Smooth muscle cell (in vitro differentiated cells): ENCODE data around the gene PTGIR. TPM values are rescaled to one million over a fixed set of nuclear protein-coding genes. Genes with fewer than 3 reads are reported as not detected.
A peak's percentile ranks its signal among the peaks of the same experiment; 100 is the strongest.

Experiments used
- DNase-seq: peaks from one replicate; lab custom pipeline; 2025; ENCODE audit not compliant: unreplicated experiment; lab: John Stamatoyannopoulos, UW
- H2AFZ ChIP-seq: fragments of 200-600 bp; sonication (generic); 2 replicates; pipeline ENCODE4 v1.6.0; 2016; ENCODE audit warnings: antibody characterized with exemption, low read depth, mild to moderate bottlenecking
- H3F3A ChIP-seq: fragments of 200-600 bp; sonication (generic); 2 replicates; pipeline ENCODE4 v1.6.0; 2017; ENCODE audit warnings: antibody characterized with exemption, low read depth
- H3K27ac ChIP-seq: fragments of 200-600 bp; sonication (generic); 2 replicates; pipeline ENCODE4 v1.5.1; 2016; ENCODE audit warnings: low read depth, mild to moderate bottlenecking
- H3K27me3 ChIP-seq: fragments of 200-600 bp; sonication (generic); 2 replicates; pipeline ENCODE4 v1.6.1; 2016; ENCODE audit warnings: low read depth, mild to moderate bottlenecking
- H3K36me3 ChIP-seq: fragments of 200-600 bp; sonication (generic); 2 replicates; pipeline ENCODE4 v1.5.1; 2016; ENCODE audit warnings: low read depth
- H3K4me1 ChIP-seq: fragments of 200-600 bp; sonication (generic); 2 replicates; pipeline ENCODE4 v1.5.1; 2016; ENCODE audit warnings: low read depth
- H3K4me2 ChIP-seq: fragments of 200-600 bp; sonication (generic); 2 replicates; pipeline ENCODE4 v1.6.0; 2016; ENCODE audit warnings: mild to moderate bottlenecking
- H3K4me3 ChIP-seq: fragments of 200-600 bp; sonication (generic); 2 replicates; pipeline ENCODE4 v1.5.1; 2016; ENCODE audit warnings: mild to moderate bottlenecking
- H3K79me2 ChIP-seq: fragments of 200-600 bp; sonication (generic); 2 replicates; pipeline ENCODE4 v1.6.0; 2016; ENCODE audit warnings: low read depth, mild to moderate bottlenecking
- H3K9ac ChIP-seq: fragments of 200-600 bp; sonication (generic); 2 replicates; pipeline ENCODE4 v1.6.0; 2016; ENCODE audit warnings: low read depth
- H3K9me3 ChIP-seq: fragments of 200-600 bp; sonication (generic); replicated peaks from 2 replicates; pipeline ENCODE4 v1.5.1; 2016; ENCODE audit warnings: low read depth
- H4K20me1 ChIP-seq: fragments of 200-600 bp; sonication (generic); 2 replicates; pipeline ENCODE4 v1.6.0; 2016; ENCODE audit warnings: low read depth
- WGBS: methylation state at CpG from one replicate; pipeline ENCODE4 v1.1.7; 2016; ENCODE audit warnings: low lambda C conversion rate; 5-methylcytosine and 5-hydroxymethylcytosine counted together
- polyA plus RNA-seq: library from polyadenylated mRNA; unstranded; fragments of >200 nt; fragmentation: Nextera tagmentation; extraction: Ambion mirVana; gene quantifications from 2 replicates; pipeline ENCODE4 v1.2.1, GENCODE V29; 2016
- total RNA-seq: library from RNA; depleted of rRNA; stranded (reverse); fragments of >200 nt; gene quantifications from 2 replicates; pipeline ENCODE4 v1.2.3, GENCODE V29; 2014
- TF ChIP-seq, protein P1 (sequence below): fragments of 200-600 bp; sonication (generic); IDR thresholded peaks from 2 replicates; pipeline ENCODE4 v1.5.1; 2017; ENCODE audit warnings: borderline replicate concordance, mild to moderate bottlenecking, antibody characterized with exemption; ENCODE audit not compliant: insufficient read depth, poor library complexity, severe bottlenecking

PTGIR gene
- total and polyA plus RNA-seq, 2 experiments from 2014 or later, result 0.09 to 0.81 TPM

DNA sequence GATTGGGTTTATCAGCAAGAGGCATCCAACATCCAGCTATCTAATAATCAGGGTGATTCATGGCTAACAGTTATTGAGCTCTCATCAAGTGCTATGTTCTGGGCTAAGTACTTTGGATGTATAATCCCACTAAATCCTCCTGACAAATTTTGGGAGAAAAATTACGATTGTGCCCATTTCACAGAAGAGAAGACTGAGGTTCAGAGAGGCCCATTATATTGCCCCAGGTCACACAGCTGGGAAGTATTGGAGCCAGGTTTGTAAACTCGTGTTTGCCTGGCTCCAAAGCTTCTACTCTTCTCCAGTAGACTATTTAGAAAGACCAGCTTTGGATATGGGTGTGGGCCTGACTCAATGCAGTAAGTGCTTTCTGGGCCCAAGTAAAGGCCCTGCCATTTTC, 44.6 kb downstream of the PTGIR start:
- Histone ChIP-seq H3F3A (no peaks in the 10 kb centered on the region), H3K4me3 (no peak overlapping the region), H3K36me3 (no peaks in the 10 kb centered on the region), H3K9me3 (no peaks in the 10 kb centered on the region), H3K4me2 (no peak overlapping the region), H3K27ac (no peak overlapping the region), H3K4me1 (no peaks in the 10 kb centered on the region), H3K79me2 (no peaks in the 10 kb centered on the region), H3K9ac (no peak overlapping the region), H2AFZ (no peak overlapping the region), H3K27me3 (no peaks in the 10 kb centered on the region), H4K20me1 (no peaks in the 10 kb centered on the region)
- no peak for DNase-seq
- 82% methylated on average over 2 of the region's 2 CpGs for WGBS
- TF ChIP-seq, protein P1, sequence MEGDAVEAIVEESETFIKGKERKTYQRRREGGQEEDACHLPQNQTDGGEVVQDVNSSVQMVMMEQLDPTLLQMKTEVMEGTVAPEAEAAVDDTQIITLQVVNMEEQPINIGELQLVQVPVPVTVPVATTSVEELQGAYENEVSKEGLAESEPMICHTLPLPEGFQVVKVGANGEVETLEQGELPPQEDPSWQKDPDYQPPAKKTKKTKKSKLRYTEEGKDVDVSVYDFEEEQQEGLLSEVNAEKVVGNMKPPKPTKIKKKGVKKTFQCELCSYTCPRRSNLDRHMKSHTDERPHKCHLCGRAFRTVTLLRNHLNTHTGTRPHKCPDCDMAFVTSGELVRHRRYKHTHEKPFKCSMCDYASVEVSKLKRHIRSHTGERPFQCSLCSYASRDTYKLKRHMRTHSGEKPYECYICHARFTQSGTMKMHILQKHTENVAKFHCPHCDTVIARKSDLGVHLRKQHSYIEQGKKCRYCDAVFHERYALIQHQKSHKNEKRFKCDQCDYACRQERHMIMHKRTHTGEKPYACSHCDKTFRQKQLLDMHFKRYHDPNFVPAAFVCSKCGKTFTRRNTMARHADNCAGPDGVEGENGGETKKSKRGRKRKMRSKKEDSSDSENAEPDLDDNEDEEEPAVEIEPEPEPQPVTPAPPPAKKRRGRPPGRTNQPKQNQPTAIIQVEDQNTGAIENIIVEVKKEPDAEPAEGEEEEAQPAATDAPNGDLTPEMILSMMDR, result no peak

DNA sequence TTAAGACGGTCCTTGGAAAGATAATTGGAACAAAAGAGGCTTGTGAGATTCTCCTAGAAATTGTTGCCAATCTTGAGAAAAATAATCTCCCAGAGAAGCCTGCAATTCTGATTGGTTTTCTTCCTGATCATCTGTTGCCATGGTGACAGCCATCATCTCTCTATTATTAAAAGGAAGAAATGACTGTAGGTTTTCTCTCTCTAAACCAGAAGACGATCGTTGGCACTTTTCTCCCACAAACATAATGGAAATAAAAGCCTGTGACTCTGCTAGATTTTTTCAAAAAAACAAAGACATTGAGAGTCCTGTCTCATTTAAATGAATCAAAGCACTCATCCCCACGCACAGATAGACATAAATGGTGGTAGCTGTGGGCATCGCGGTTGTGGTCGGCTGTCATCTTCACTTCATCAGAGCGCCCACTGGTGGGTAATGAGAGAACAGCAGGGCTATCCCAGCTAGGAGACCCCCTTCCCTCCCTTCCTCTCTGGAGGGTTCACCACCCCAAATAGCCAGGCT, 45.5 kb downstream of the PTGIR start:
- Histone ChIP-seq H3K27me3 (no peaks in the 10 kb centered on the region), H3K79me2 (no peaks in the 10 kb centered on the region), H2AFZ (no peak overlapping the region), H3K4me3 (no peak overlapping the region), H3F3A (no peaks in the 10 kb centered on the region), H4K20me1 (no peaks in the 10 kb centered on the region), H3K4me2 (no peak overlapping the region), H3K27ac (no peak overlapping the region), H3K9me3 (no peaks in the 10 kb centered on the region), H3K4me1 (no peaks in the 10 kb centered on the region), H3K9ac (no peak overlapping the region), H3K36me3 (no peaks in the 10 kb centered on the region)
- 52% methylated on average over 8 of the region's 8 CpGs for WGBS
- DNase-seq, result no peak
- TF ChIP-seq, protein P1, result peak; percentile 43

DNA sequence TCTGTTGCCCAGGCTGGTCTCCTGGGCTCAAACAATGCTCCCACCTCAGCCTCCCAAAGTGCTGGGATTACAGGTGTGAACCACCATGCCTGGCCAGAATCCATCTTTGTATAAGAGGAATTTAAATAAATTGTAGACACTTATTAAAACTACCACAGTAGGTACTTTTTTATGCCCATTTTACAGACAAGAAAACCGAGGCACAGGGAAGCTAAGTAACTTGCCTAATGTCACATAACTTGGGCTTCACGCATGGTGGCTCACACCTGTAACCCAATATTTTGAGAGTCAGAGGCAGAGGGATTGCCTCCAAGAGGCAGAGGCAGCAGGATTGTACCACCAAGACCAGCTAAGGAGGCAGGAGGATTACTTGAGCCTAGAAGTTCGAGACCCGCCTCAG, 46.4 kb downstream of the PTGIR start:
- Histone ChIP-seq H3K4me2 (no peak overlapping the region), H3K27me3 (no peaks in the 10 kb centered on the region), H3F3A (no peaks in the 10 kb centered on the region), H4K20me1 (no peaks in the 10 kb centered on the region), H3K9me3 (no peaks in the 10 kb centered on the region), H3K4me1 (no peaks in the 10 kb centered on the region), H3K79me2 (no peaks in the 10 kb centered on the region), H3K4me3 (no peak overlapping the region), H3K27ac (no peak overlapping the region), H3K9ac (no peak overlapping the region), H3K36me3 (no peaks in the 10 kb centered on the region), H2AFZ (no peak overlapping the region)
- WGBS, result 95% methylated on average over 4 of the region's 4 CpGs
- TF ChIP-seq, protein P1, result no peak
- no peak for DNase-seq

DNA sequence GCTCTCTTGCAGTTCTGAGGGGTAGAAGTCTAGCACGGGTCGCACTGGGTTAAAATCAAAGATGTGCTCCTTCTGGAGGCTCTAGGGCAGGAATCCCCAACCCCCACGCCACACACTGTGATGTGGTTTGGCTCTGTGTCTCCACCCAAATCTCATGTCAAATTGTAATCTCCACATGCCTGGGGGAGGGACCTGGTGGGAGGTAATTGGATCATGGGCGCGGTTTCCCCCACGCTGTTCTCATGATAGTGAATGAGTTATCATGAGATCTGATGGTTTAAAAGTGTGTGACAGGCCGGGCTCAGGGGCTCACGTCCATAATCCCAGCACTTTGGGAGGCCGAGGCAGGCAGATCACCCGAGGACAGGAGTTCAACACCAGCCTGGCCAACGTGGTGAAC, 50.4 kb downstream of the PTGIR start:
- Histone ChIP-seq H4K20me1 (no peaks in the 10 kb centered on the region), H3K4me1 (no peaks in the 10 kb centered on the region), H3K36me3 (no peaks in the 10 kb centered on the region), H3K27ac (no peak overlapping the region), H2AFZ (no peak overlapping the region), H3F3A (no peaks in the 10 kb centered on the region), H3K79me2 (no peaks in the 10 kb centered on the region), H3K4me3 (no peak overlapping the region), H3K9me3 (no peaks in the 10 kb centered on the region), H3K9ac (no peak overlapping the region), H3K4me2 (no peak overlapping the region), H3K27me3 (no peaks in the 10 kb centered on the region)
- DNase-seq, result no peak
- WGBS, result 71% methylated on average over 11 of the region's 11 CpGs
- TF ChIP-seq, protein P1, result no peak
